Endothelial cell of umbilical vein (primary cell): Measurements from ENCODE around the gene CNTF. TPM values are rescaled to one million over a fixed set of nuclear protein-coding genes. Genes with fewer than 3 reads are reported as not detected.

Experiments
- BruUV-seq: library from RNA; stranded (reverse); fragments of 400-500 nt; replicated peaks from 2 replicates; lab custom pipeline; 2021; lab: Mats Ljungman, UMichigan
- CTCF ChIA-PET: fragments of 300-600, 350-600 bp; sonication (Branson Sonifier 250); formaldehyde crosslinking; loops from one replicate; lab custom pipeline; 2021; ENCODE audit warnings: antibody characterized with exemption, inconsistent platforms; lab: Charles Lee
- POLR2A ChIA-PET: fragments of 300-600, 350-600 bp; sonication (Branson Sonifier 250); formaldehyde crosslinking; loops from one replicate; lab custom pipeline; 2021; ENCODE audit warnings: antibody characterized with exemption, inconsistent platforms; lab: Charles Lee
- DNase-seq: peaks from one replicate; pipeline ENCODE4 v3.0.0-alpha.2; 2011; ENCODE audit warnings: low read depth, low spot score
- FAIRE-seq: peaks from 2 replicates; lab custom pipeline; 2011; peaks lifted over from hg19 to GRCh38; lab: Jason Lieb, UNC
- H2AFZ ChIP-seq: 2 replicates; pipeline ENCODE4 v1.6.0; 2012; ENCODE audit warnings: low read depth, low read length, control low read depth, inconsistent platforms
- H3K27ac ChIP-seq: 2 replicates; pipeline ENCODE4 v1.5.1; 2011; ENCODE audit warnings: low read depth, mild to moderate bottlenecking, control low read depth, low read length, moderate library complexity; ENCODE audit not compliant: insufficient read depth
- H3K27me3 ChIP-seq, 2 experiments: 2 replicates each; pipeline versions ENCODE4 v1.6.0 to v1.6.1; 2011; ENCODE audit warnings: low read length in 2 of 2, mixed read lengths in 1 of 2; ENCODE audit not compliant: control insufficient read depth in 2 of 2, insufficient read depth in 2 of 2
- H3K36me3 ChIP-seq, 2 experiments: 2 replicates in 1 of 2; 3 replicates in 1 of 2; pipeline ENCODE4 v1.5.1; 2011; ENCODE audit warnings: low read length in 2 of 2, mild to moderate bottlenecking in 1 of 2, moderate library complexity in 1 of 2; ENCODE audit not compliant: control insufficient read depth in 2 of 2, insufficient read depth in 2 of 2; ENCODE audit errors: extremely low read depth in 1 of 2
- H3K4me1 ChIP-seq: 3 replicates; pipeline ENCODE4 v1.5.1; 2011; ENCODE audit warnings: mild to moderate bottlenecking, low read length; ENCODE audit not compliant: control insufficient read depth, insufficient read depth; ENCODE audit errors: extremely low read depth
- H3K4me2 ChIP-seq: 2 replicates; pipeline ENCODE4 v1.6.1; 2011; ENCODE audit warnings: low read length, control low read depth, mixed read lengths; ENCODE audit not compliant: insufficient read depth
- H3K4me3 ChIP-seq, 3 experiments: fragments of 200-600 bp in 1 of 3; sonication (generic), shearing (Covaris generic) in 1 of 3; replicated peaks in 1 of 3; 2 replicates each; pipeline ENCODE4 v1.5.1; 2011 to 2016; ENCODE audit warnings: control low read depth in 3 of 3, low read length in 3 of 3, mild to moderate bottlenecking in 2 of 3, inconsistent platforms in 1 of 3, low read depth in 1 of 3, moderate library complexity in 1 of 3; ENCODE audit not compliant: insufficient read depth in 1 of 3
- H3K79me2 ChIP-seq: 2 replicates; pipeline ENCODE4 v1.6.0; 2012; ENCODE audit warnings: low read length, inconsistent platforms; ENCODE audit not compliant: control insufficient read depth, insufficient read depth
- H3K9ac ChIP-seq: replicated peaks from 2 replicates; pipeline ENCODE3; 2011; ENCODE audit warnings: low read length, control low read depth; ENCODE audit not compliant: insufficient read depth; ENCODE audit errors: extremely low read depth
- H3K9me1 ChIP-seq: replicated peaks from 3 replicates; pipeline ENCODE4 v1.6.0; 2011; ENCODE audit warnings: mild to moderate bottlenecking, low read length; ENCODE audit not compliant: control insufficient read depth, insufficient read depth; ENCODE audit errors: extremely low read depth
- H3K9me3 ChIP-seq: replicated peaks from 2 replicates; pipeline ENCODE4 v1.5.1; 2012; ENCODE audit warnings: low read length, inconsistent platforms; ENCODE audit not compliant: control insufficient read depth, insufficient read depth
- H4K20me1 ChIP-seq: replicated peaks from 2 replicates; pipeline ENCODE3; 2011; ENCODE audit warnings: mild to moderate bottlenecking, low read length; ENCODE audit not compliant: control insufficient read depth, insufficient read depth; ENCODE audit errors: extremely low read depth
- CTCF ChIP-seq, 2 donors: IDR thresholded peaks; 1 replicate in 1 of 2; 2 replicates in 1 of 2; pipeline ENCODE4 v1.5.1; 2011; ENCODE audit warnings: low read length in 2 of 2, mild to moderate bottlenecking in 2 of 2, moderate library complexity in 2 of 2, control low read depth in 1 of 2, inconsistent platforms in 1 of 2, low read depth in 1 of 2; ENCODE audit not compliant: insufficient read depth in 1 of 2; ENCODE audit errors: extremely low read depth in 1 of 2
- EZH2 ChIP-seq: IDR thresholded peaks from 2 replicates; pipeline ENCODE4 v1.6.1; 2012; ENCODE audit warnings: borderline replicate concordance, low read depth, mild to moderate bottlenecking, moderate library complexity, low read length, inconsistent platforms; ENCODE audit not compliant: severe bottlenecking
- FOS ChIP-seq: IDR thresholded peaks from 2 replicates; pipeline ENCODE4 v1.6.1; 2011; ENCODE audit warnings: mild to moderate bottlenecking, low read length, moderate library complexity, borderline replicate concordance; ENCODE audit not compliant: insufficient read depth
- GATA2 ChIP-seq: IDR thresholded peaks from 2 replicates; pipeline ENCODE4 v1.7.0; 2011; ENCODE audit warnings: low read depth, mild to moderate bottlenecking, moderate library complexity, mixed read lengths, low read length; ENCODE audit not compliant: insufficient read length, insufficient read depth
- JUN ChIP-seq: IDR thresholded peaks from 2 replicates; pipeline ENCODE4 v1.6.1; 2011; ENCODE audit warnings: borderline replicate concordance, low read depth; ENCODE audit not compliant: insufficient read length, insufficient read depth
- MAX ChIP-seq: IDR thresholded peaks from 2 replicates; pipeline ENCODE4 v1.6.1; 2011; ENCODE audit not compliant: insufficient read depth, insufficient read length
- MYC ChIP-seq: IDR thresholded peaks from one replicate; pipeline ENCODE4 v1.6.1; 2011; ENCODE audit warnings: mild to moderate bottlenecking, low read depth, low read length
- POLR2A ChIP-seq: IDR thresholded peaks from 2 replicates; pipeline ENCODE4 v1.6.1; 2012; ENCODE audit warnings: low read depth, mild to moderate bottlenecking, control low read depth, low read length
- POLR2AphosphoS5 ChIP-seq: IDR thresholded peaks from 2 replicates; pipeline ENCODE4 v1.6.1; 2012; ENCODE audit warnings: low read depth, mild to moderate bottlenecking, control low read depth, low read length, moderate library complexity; ENCODE audit not compliant: insufficient read depth
- dilution Hi-C: fragments of 300-500 bp; cut with MboI; formaldehyde crosslinking; loops from one replicate; pipeline ENCODE4 v1.15.0; 2019; ENCODE audit warnings: low sequenced_read_pairs; ENCODE audit not compliant: extremely low pct_ligation_motif_present
- intact Hi-C: fragments of 100-400 bp; cut with micrococcal nuclease; formaldehyde crosslinking; loops from one replicate; pipeline ENCODE4 v1.10.0; 2022
- polyA plus RNA-seq, 4 experiments: library from polyadenylated mRNA; depleted of rRNA in 3 of 4; stranded (reverse) in 3 of 4; unstranded in 1 of 4; fragments of >200 nt; gene quantifications; 2 replicates each; pipeline versions ENCODE4 v1.2.1 to v1.2.3, GENCODE V29; 2011 to 2012; ENCODE audit warnings: missing spikeins in 1 of 4
- total RNA-seq: library from RNA; stranded (reverse); gene quantifications from 2 replicates; pipeline ENCODE4 v1.2.3, GENCODE V29; 2021

Gene CNTF
- total and polyA plus RNA-seq, 2 donors (not counting 3 experiments of a cell fraction or from before 2014, with no cell fraction given), result 0.84 to 3.3 TPM

DNA sequence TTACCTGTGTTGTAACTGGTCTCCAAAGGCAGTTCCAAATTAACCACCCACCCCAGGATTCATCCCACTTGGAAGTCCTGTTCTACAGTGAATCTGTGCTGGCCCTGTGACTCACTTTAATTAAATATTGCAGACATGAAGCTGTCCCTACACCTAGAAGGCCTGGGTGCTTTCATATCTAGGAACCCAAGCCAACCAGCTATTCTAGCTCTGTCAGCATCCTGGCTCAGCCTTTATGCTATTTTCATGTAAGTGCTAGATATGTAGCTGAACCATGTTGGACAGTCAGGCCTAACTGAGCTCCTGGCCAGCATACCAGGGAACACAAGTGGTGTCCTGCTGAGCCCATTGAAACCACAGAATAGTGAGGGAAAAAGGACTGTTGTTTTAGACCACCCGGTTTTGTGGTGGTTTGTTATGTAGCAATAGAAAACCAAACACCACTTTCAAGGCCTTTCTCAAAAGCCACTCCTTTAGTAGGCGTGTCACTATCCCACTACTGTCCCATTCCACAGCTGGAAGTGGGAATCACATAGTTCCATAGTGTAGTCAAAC is 30.3 kb downstream of the CNTF start:
- TF ChIP-seq MYC (no peak), POLR2A (no peak), JUN (no peak), POLR2AphosphoS5 (no peak), GATA2 (no peak), MAX (no peak), EZH2 (no peak), FOS (no peak), CTCF (IDR thresholded peaks at IDR 0.05; ENCODE audit: extremely low read depth in 1 of 2, insufficient read depth in 1 of 2, low read depth in 1 of 2, low read length in 2 of 2) (no peak)
- no peak for FAIRE-seq
- no peak for DNase-seq
- ChIA-PET CTCF (interaction anchor here (1.0 to 1.8 kb wide), 10 partner anchors 15 to 506 kb away, joined by 3 to 17 read pairs (median 6); partner anchors contain the start of gene FAM111A), POLR2A (no interaction called here)
- H3K27ac ChIP-seq, result no peak overlapping the region
- H3K4me2 ChIP-seq, result no peak overlapping the region
- intact Hi-C loops, result no loop called here
- no peaks in the 10 kb centered on the region for H3K79me2 ChIP-seq
- no peak overlapping the region for H3K9ac ChIP-seq
- no peaks in the 10 kb centered on the region for H4K20me1 ChIP-seq
- H3K9me1 ChIP-seq, result no peaks in the 10 kb centered on the region
- dilution Hi-C loops, result no loop called here
- no peaks in the 10 kb centered on the region for H3K4me1 ChIP-seq
- no peaks in the 10 kb centered on the region for H3K36me3 ChIP-seq
- BruUV-seq, result no TSS peak
- H3K4me3 ChIP-seq, result no peak overlapping the region
- H3K27me3 ChIP-seq, result peaks cover 5 to 24% of the 10 kb centered on the region in 2 experiments
- H3K9me3 ChIP-seq, result no peaks in the 10 kb centered on the region
- no peak overlapping the region for H2AFZ ChIP-seq
